Right atrium auricular region (tissue), 2 donors: ENCODE measurements around the gene SNAP29. TPM values are rescaled to one million over a fixed set of nuclear protein-coding genes. Genes with fewer than 3 reads are reported as not detected.

Experiments
- DNase-seq: peaks from one replicate; pipeline ENCODE4 v3.0.0-alpha.2; 2019; ENCODE audit warnings: low spot score
- H3K27ac ChIP-seq, 2 donors: fragments of 200-600 bp; sonication (generic); 1 replicate in 1 of 2; 2 replicates in 1 of 2; pipeline ENCODE4 v1.5.1; 2016 to 2019
- H3K27me3 ChIP-seq, 2 donors: fragments of 200-600 bp; sonication (generic); one replicate each; pipeline versions ENCODE4 v1.5.1 to v1.6.0; 2017 to 2019
- H3K36me3 ChIP-seq: fragments of 200-600 bp; sonication (generic); one replicate; pipeline ENCODE4 v1.5.1; 2016
- H3K4me1 ChIP-seq, 2 donors: fragments of 200-600 bp; sonication (generic); one replicate each; pipeline versions ENCODE4 v1.5.1 to v1.6.0; 2017 to 2019
- H3K4me3 ChIP-seq, 2 donors: fragments of 200-600 bp; sonication (generic); 1 replicate in 1 of 2; 2 replicates in 1 of 2; pipeline ENCODE4 v1.5.1; 2017 to 2019; ENCODE audit warnings: mild to moderate bottlenecking in 1 of 2, moderate library complexity in 1 of 2
- H3K9me3 ChIP-seq, 2 donors: fragments of 200-600 bp; sonication (generic); one replicate each; pipeline ENCODE4 v1.5.1; 2019
- total RNA-seq, 2 donors: library from RNA; depleted of rRNA; stranded (reverse); fragments of >200 nt; gene quantifications; one replicate each; pipeline ENCODE4 v1.1.0, GENCODE V29; 2016
- TF ChIP-seq, protein P1 (sequence below), 2 donors: fragments of 200-600 bp; sonication (generic); IDR thresholded peaks; one replicate each; pipeline ENCODE4 v1.5.1; 2019; ENCODE audit warnings: antibody characterized with exemption in 2 of 2

The SNAP29 gene
- total RNA-seq, 2 donors from 2014 or later, result 20.8 to 26.0 TPM

DNA sequence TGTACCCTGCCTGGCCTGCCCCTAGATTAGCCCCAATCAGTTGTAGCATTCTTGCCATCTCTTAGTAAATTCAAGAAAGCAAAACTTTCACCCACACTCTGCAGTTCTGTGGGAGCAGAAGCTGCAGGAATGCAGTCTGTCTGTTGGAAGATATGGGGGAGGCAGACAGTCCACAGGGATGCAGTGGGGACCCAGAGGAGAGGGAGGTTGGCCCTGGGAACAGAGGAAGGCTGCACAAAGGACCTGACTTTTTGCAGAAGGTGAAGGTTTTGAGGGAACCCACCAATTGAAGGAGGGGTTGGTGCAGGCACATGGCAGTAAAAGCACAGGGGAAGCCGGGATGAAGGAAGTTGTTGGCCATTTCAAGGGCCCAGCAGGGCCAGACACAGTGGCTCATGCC is 16.5 kb downstream of the SNAP29 start:
- Histone ChIP-seq H3K4me1 (no peaks in the 10 kb centered on the region), H3K36me3 (peaks cover 27% of the 10 kb centered on the region), H3K27me3 (no peaks in the 10 kb centered on the region), H3K27ac (no peak overlapping the region), H3K9me3 (no peaks in the 10 kb centered on the region), H3K4me3 (no peak overlapping the region)
- DNase-seq, result no peak
- TF ChIP-seq, protein P1, sequence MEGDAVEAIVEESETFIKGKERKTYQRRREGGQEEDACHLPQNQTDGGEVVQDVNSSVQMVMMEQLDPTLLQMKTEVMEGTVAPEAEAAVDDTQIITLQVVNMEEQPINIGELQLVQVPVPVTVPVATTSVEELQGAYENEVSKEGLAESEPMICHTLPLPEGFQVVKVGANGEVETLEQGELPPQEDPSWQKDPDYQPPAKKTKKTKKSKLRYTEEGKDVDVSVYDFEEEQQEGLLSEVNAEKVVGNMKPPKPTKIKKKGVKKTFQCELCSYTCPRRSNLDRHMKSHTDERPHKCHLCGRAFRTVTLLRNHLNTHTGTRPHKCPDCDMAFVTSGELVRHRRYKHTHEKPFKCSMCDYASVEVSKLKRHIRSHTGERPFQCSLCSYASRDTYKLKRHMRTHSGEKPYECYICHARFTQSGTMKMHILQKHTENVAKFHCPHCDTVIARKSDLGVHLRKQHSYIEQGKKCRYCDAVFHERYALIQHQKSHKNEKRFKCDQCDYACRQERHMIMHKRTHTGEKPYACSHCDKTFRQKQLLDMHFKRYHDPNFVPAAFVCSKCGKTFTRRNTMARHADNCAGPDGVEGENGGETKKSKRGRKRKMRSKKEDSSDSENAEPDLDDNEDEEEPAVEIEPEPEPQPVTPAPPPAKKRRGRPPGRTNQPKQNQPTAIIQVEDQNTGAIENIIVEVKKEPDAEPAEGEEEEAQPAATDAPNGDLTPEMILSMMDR (IDR thresholded peaks at IDR 0.05), result no peak

DNA sequence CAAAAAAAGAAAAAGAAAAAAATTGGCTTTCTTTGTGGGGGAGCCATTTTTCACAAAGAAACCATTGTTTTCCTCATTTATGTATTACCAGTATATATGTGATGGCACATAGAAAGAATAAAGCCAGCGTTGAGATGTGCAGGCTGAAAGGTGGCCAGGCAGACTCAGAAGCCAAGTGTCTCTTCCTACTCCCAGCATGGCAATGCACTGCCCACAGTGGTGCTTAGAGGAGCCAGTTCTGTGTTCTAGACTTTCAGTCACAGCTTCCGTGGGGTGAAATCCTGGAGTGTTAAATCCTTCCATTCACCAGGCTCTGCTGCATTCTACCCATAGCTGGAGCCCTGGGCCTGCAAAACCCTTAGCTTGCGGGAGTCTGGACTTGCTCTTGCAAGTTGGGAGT is 18.9 kb downstream of the SNAP29 start:
- TF ChIP-seq, protein P1 (IDR thresholded peaks at IDR 0.05), result no peak
- no peaks in the 10 kb centered on the region for H3K4me1 ChIP-seq
- DNase-seq, result no peak
- H3K4me3 ChIP-seq, result no peak overlapping the region
- peaks cover 32% of the 10 kb centered on the region for H3K36me3 ChIP-seq
- no peak overlapping the region for H3K27ac ChIP-seq
- no peaks in the 10 kb centered on the region for H3K9me3 ChIP-seq
- no peaks in the 10 kb centered on the region for H3K27me3 ChIP-seq

DNA sequence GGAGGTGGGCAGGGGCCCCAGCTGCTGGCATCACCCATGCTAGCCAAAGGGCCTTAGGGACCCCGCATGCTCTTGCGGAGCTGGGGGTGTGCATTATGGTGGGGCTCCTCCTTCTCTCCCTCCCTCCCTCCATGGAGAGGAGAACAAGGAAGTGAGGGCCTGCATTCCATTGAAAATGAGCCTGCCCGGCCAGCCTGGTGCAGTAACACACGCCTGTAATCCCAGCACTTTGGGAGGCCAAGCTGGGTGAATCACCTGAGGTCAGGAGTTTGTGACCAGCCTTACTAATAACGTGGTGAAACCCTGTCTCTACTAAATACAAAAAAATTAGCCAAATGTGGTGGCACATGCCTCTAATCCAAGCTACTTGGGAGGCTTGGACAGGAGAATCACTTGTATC is 22.4 kb downstream of the SNAP29 start:
- Histone ChIP-seq H3K36me3 (peaks cover 39% of the 10 kb centered on the region), H3K4me1 (peaks cover 0 to 14% of the 10 kb centered on the region in 2 donors), H3K27me3 (no peaks in the 10 kb centered on the region), H3K9me3 (no peaks in the 10 kb centered on the region), H3K4me3 (no peak overlapping the region), H3K27ac (no peak overlapping the region)
- TF ChIP-seq, protein P1 (IDR thresholded peaks at IDR 0.05), result no peak
- no peak for DNase-seq

DNA sequence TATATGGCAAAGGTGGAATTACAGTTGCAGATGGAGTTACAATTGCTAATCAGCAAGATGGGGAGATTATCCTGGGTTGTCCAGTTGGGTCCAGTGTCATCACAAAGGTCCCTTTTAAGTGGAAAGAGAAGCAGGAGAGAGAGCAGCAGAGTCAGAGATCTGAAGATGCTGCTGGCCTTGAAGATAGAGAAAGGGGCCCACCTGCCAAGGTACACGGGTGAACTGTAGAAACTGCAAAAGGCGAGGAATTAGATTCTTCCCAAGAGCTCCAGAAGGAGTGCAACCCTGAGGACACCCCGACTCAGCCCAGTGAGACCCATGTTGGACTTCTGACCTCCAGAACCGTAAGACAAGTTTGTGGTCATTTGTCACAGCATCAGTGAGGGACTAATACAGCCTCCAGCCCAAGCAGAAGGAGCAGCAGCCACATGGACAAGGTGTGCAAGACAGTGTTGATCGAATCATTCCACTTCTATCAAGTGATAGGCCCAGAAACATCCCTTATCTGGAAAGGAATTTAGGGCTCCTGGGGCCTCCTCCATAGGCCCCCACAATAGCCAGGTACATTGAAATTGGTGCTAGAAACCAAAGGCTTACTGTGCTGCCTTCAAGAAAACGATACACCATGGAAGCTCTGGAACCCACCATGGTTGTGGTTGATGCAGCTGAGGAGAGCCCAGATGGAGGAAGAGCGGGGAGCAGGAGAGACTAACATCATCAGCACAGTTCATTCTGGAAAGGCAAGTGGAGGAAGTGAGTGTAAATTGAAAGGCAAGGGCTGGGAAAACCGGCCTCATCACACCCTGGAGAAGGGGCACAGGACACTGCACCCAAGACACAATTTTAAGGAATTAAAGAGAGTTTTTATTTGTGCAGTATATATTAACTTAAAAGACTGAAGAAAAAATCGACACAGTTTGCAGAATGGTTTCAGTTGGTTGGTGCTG is 23.3 kb downstream of the SNAP29 start:
- Histone ChIP-seq H3K27me3 (no peaks in the 10 kb centered on the region), H3K9me3 (no peaks in the 10 kb centered on the region), H3K4me3 (no peak overlapping the region), H3K27ac (no peak overlapping the region), H3K36me3 (peaks cover 40% of the 10 kb centered on the region), H3K4me1 (peaks cover 0 to 15% of the 10 kb centered on the region in 2 donors)
- DNase-seq, result no peak
- TF ChIP-seq, protein P1 (IDR thresholded peaks at IDR 0.05), result no peak

DNA sequence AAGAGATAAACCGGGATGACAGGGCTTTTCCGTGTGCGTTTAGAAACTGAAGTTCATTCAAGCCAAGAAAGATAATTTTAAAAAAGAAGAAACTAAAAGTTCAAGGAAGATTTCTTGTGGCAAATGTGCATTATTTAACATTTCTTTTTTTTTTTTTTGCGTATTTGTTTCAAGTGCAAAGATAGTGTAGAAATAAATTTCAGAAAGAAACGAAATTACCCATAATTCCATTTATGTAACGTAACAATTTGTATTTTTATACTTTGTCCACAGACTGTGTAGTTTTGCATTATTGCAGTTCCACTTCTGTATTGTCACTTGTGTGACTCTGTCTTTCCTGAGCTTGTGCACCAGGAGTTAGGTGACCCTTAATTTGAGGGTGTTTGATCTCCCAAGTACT is 24.0 kb downstream of the SNAP29 start:
- Histone ChIP-seq H3K36me3 (peaks cover 43% of the 10 kb centered on the region), H3K27ac (no peak overlapping the region), H3K4me1 (peaks cover 0 to 15% of the 10 kb centered on the region in 2 donors), H3K27me3 (no peaks in the 10 kb centered on the region), H3K4me3 (no peak overlapping the region), H3K9me3 (no peaks in the 10 kb centered on the region)
- DNase-seq, result no peak
- TF ChIP-seq, protein P1 (IDR thresholded peaks at IDR 0.05), result no peak
